GM23338 (cell line): ENCODE measurements around the gene PPFIBP2. TPM values are rescaled to one million over a fixed set of nuclear protein-coding genes. Genes with fewer than 3 reads are reported as not detected.

ENCODE experiments used
- ATAC-seq: fragments of 200-7000 bp; cut with Tn5 transposase; 3 replicates; pipeline ENCODE4 v1.9.1; 2020
- DNase-seq: peaks from one replicate; pipeline ENCODE4 v3.0.0-alpha.2; 2015; ENCODE audit warnings: low spot score
- H2AFZ ChIP-seq: fragments of 200-600 bp; sonication (generic); 2 replicates; pipeline ENCODE4 v1.8.0; 2016; ENCODE audit warnings: antibody characterized with exemption, mild to moderate bottlenecking, moderate library complexity
- H3F3A ChIP-seq: fragments of 200-600 bp; sonication (generic); replicated peaks from 2 replicates; pipeline ENCODE4 v1.8.0; 2017; ENCODE audit warnings: antibody characterized with exemption, mixed run types, low read depth
- H3K27ac ChIP-seq: fragments of 200-600 bp; sonication (generic); 2 replicates; pipeline ENCODE4 v1.6.1; 2016; ENCODE audit warnings: low read depth
- H3K27me3 ChIP-seq: fragments of 200-600 bp; sonication (generic); 2 replicates; pipeline ENCODE4 v1.8.0; 2016; ENCODE audit warnings: mild to moderate bottlenecking, mixed run types, moderate library complexity; ENCODE audit not compliant: insufficient read depth
- H3K36me3 ChIP-seq: fragments of 200-600 bp; sonication (generic); 2 replicates; pipeline ENCODE4 v1.8.0; 2016; ENCODE audit warnings: mild to moderate bottlenecking; ENCODE audit not compliant: insufficient read depth
- H3K4me1 ChIP-seq: fragments of 200-600 bp; sonication (generic); 2 replicates; pipeline ENCODE4 v1.8.0; 2016; ENCODE audit warnings: mild to moderate bottlenecking, moderate library complexity; ENCODE audit not compliant: insufficient read depth
- H3K4me2 ChIP-seq: fragments of 200-600 bp; sonication (generic); 2 replicates; pipeline ENCODE4 v1.7.1; 2017; ENCODE audit warnings: mixed run types
- H3K4me3 ChIP-seq: fragments of 200-600 bp; sonication (generic); 2 replicates; pipeline ENCODE4 v1.6.1; 2016; ENCODE audit warnings: mixed run types
- H3K79me2 ChIP-seq: fragments of 200-600 bp; sonication (generic); replicated peaks from 2 replicates; pipeline ENCODE4 v1.8.0; 2017; ENCODE audit warnings: mild to moderate bottlenecking; ENCODE audit not compliant: insufficient read depth
- H3K9me2 ChIP-seq: fragments of 200-600 bp; sonication (generic); 2 replicates; pipeline ENCODE4 v1.8.0; 2017; ENCODE audit not compliant: insufficient read depth
- H4K20me1 ChIP-seq: fragments of 200-600 bp; sonication (generic); replicated peaks from 2 replicates; pipeline ENCODE4 v1.8.0; 2017; ENCODE audit warnings: mild to moderate bottlenecking; ENCODE audit not compliant: insufficient read depth
- H3K27ac Mint-ChIP-seq: 2 replicates; pipeline ENCODE4 v1.8.0; 2020; ENCODE audit warnings: inconsistent platforms, mild to moderate bottlenecking, moderate library complexity, mixed read lengths
- H3K27me3 Mint-ChIP-seq: 3 replicates; pipeline ENCODE4 v1.8.0; 2022; ENCODE audit warnings: low read depth, mild to moderate bottlenecking, moderate library complexity, mixed read lengths, inconsistent platforms; ENCODE audit not compliant: insufficient read depth, poor library complexity
- H3K36me3 Mint-ChIP-seq: 3 replicates; pipeline ENCODE4 v1.8.0; 2021; ENCODE audit warnings: low read depth, mild to moderate bottlenecking, inconsistent platforms, moderate library complexity, mixed read lengths
- H3K4me1 Mint-ChIP-seq: 3 replicates; pipeline ENCODE4 v1.8.0; 2020; ENCODE audit warnings: mild to moderate bottlenecking, inconsistent platforms, mixed read lengths
- H3K4me3 Mint-ChIP-seq: 3 replicates; pipeline ENCODE4 v1.8.0; 2021; ENCODE audit warnings: moderate library complexity, mild to moderate bottlenecking, inconsistent platforms, mixed read lengths
- H3K9me3 Mint-ChIP-seq: 3 replicates; pipeline ENCODE4 v1.8.0; 2020; ENCODE audit warnings: moderate library complexity, mild to moderate bottlenecking, inconsistent platforms, mixed read lengths
- CREB1 ChIP-seq: fragments of 250-450 bp; sonication (Bioruptor Pico); IDR thresholded peaks from 2 replicates; pipeline ENCODE4 v1.5.0; 2020; ENCODE audit warnings: low read depth, mild to moderate bottlenecking, moderate library complexity
- ETS1 ChIP-seq: IDR thresholded peaks from 2 replicates; pipeline ENCODE4 v1.6.1; 2016; ENCODE audit warnings: antibody characterized with exemption
- EZH2phosphoT487 ChIP-seq: fragments of 200-600 bp; sonication (generic); IDR thresholded peaks from one replicate; pipeline ENCODE4 v1.8.1; 2018; ENCODE audit warnings: antibody characterized with exemption; ENCODE audit not compliant: unreplicated experiment
- JUNB ChIP-seq: IDR thresholded peaks from one replicate; pipeline ENCODE4 v1.6.1; 2016; ENCODE audit warnings: antibody characterized with exemption; ENCODE audit not compliant: unreplicated experiment
- NANOG ChIP-seq: IDR thresholded peaks from 2 replicates; pipeline ENCODE4 v1.6.1; 2016; ENCODE audit warnings: antibody characterized with exemption, borderline replicate concordance
- STAT1 ChIP-seq: IDR thresholded peaks from one replicate; pipeline ENCODE4 v1.6.1; 2016; ENCODE audit warnings: antibody characterized with exemption; ENCODE audit not compliant: unreplicated experiment
- ZNF114 ChIP-seq: fragments of 250-450 bp; sonication (Bioruptor Pico); IDR thresholded peaks from 2 replicates; pipeline ENCODE4 v1.5.0; 2020; ENCODE audit warnings: mild to moderate bottlenecking, moderate library complexity
- polyA plus RNA-seq: library from polyadenylated mRNA; unstranded; fragments of >200 nt; fragmentation: Nextera tagmentation; extraction: Ambion mirVana; gene quantifications from 2 replicates; pipeline ENCODE4 v1.2.1, GENCODE V29; 2016
- total RNA-seq: library from RNA; depleted of rRNA; stranded (reverse); fragments of >200 nt; shearing (Covaris generic); gene quantifications from 2 replicates; pipeline ENCODE4 v1.2.3, GENCODE V29; 2014
- TF ChIP-seq, protein P1 (sequence below): fragments of 250-450 bp; sonication (Bioruptor Pico); IDR thresholded peaks from 2 replicates; pipeline ENCODE4 v1.5.0; 2020; ENCODE audit warnings: mild to moderate bottlenecking, moderate library complexity

PPFIBP2 gene
- total and polyA plus RNA-seq, 2 experiments from 2014 or later, result 7.1 to 14.8 TPM

- TF ChIP-seq, protein P1, sequence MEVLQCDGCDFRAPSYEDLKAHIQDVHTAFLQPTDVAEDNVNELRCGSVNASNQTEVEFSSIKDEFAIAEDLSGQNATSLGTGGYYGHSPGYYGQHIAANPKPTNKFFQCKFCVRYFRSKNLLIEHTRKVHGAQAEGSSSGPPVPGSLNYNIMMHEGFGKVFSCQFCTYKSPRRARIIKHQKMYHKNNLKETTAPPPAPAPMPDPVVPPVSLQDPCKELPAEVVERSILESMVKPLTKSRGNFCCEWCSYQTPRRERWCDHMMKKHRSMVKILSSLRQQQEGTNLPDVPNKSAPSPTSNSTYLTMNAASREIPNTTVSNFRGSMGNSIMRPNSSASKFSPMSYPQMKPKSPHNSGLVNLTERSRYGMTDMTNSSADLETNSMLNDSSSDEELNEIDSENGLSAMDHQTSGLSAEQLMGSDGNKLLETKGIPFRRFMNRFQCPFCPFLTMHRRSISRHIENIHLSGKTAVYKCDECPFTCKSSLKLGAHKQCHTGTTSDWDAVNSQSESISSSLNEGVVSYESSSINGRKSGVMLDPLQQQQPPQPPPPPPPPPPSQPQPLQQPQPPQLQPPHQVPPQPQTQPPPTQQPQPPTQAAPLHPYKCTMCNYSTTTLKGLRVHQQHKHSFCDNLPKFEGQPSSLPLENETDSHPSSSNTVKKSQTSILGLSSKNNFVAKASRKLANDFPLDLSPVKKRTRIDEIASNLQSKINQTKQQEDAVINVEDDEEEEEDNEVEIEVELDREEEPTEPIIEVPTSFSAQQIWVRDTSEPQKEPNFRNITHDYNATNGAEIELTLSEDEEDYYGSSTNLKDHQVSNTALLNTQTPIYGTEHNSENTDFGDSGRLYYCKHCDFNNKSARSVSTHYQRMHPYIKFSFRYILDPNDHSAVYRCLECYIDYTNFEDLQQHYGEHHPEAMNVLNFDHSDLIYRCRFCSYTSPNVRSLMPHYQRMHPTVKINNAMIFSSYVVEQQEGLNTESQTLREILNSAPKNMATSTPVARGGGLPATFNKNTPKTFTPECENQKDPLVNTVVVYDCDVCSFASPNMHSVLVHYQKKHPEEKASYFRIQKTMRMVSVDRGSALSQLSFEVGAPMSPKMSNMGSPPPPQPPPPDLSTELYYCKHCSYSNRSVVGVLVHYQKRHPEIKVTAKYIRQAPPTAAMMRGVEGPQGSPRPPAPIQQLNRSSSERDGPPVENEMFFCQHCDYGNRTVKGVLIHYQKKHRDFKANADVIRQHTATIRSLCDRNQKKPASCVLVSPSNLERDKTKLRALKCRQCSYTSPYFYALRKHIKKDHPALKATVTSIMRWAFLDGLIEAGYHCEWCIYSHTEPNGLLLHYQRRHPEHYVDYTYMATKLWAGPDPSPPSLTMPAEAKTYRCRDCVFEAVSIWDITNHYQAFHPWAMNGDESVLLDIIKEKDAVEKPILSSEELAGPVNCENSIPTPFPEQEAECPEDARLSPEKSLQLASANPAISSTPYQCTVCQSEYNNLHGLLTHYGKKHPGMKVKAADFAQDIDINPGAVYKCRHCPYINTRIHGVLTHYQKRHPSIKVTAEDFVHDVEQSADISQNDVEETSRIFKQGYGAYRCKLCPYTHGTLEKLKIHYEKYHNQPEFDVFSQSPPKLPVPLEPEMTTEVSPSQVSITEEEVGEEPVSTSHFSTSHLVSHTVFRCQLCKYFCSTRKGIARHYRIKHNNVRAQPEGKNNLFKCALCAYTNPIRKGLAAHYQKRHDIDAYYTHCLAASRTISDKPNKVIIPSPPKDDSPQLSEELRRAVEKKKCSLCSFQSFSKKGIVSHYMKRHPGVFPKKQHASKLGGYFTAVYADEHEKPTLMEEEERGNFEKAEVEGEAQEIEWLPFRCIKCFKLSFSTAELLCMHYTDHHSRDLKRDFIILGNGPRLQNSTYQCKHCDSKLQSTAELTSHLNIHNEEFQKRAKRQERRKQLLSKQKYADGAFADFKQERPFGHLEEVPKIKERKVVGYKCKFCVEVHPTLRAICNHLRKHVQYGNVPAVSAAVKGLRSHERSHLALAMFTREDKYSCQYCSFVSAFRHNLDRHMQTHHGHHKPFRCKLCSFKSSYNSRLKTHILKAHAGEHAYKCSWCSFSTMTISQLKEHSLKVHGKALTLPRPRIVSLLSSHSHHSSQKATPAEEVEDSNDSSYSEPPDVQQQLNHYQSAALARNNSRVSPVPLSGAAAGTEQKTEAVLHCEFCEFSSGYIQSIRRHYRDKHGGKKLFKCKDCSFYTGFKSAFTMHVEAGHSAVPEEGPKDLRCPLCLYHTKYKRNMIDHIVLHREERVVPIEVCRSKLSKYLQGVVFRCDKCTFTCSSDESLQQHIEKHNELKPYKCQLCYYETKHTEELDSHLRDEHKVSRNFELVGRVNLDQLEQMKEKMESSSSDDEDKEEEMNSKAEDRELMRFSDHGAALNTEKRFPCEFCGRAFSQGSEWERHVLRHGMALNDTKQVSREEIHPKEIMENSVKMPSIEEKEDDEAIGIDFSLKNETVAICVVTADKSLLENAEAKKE (CRISPR knock-in tag), result no peak
Measured at GRCh38 chr11:7515447-7515886, 1.7 kb downstream of the PPFIBP2 start (continued).

DNA sequence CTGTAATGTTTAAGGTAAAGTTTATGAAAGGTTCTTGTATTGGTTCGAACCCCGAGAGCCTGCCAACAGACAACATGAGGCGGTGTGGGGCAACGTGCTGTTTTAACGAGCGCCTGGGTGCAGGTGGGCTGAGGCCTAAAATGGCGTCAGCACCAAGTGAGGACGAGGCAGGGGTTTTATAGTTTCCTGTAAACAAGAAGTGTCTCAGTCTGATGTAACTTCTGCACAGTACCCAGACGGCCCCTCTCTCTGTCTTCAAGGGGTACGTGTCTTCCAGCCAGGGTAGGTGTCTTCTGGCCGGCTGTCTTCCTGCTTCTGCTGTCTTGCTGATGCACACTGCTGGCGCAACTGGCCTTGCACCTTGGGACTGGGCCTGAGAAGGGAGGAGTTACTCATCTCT is 2.7 kb downstream of the PPFIBP2 start:
- H3K27me3 ChIP-seq, result peaks cover 23% of the 10 kb centered on the region
- DNase-seq (no peak), ATAC-seq (no peak)
- peaks cover 13% of the 10 kb centered on the region for H3K27me3 Mint-ChIP-seq
- no peaks in the 10 kb centered on the region; the same call in 1 of the 2 replicates for H4K20me1 ChIP-seq
- peaks cover 11% of the 10 kb centered on the region; the same call in 1 of the 2 replicates for H3F3A ChIP-seq
- H2AFZ ChIP-seq, result no peak overlapping the region
- H3K4me3 Mint-ChIP-seq, result no peak overlapping the region
- no peaks in the 10 kb centered on the region for H3K79me2 ChIP-seq
- H3K4me3 ChIP-seq, result no peak overlapping the region
- peaks cover 28% of the 10 kb centered on the region; the same call in 1 of the 2 replicates for H3K4me1 ChIP-seq
- no peaks in the 10 kb centered on the region for H3K36me3 Mint-ChIP-seq
- no peaks in the 10 kb centered on the region for H3K36me3 ChIP-seq
- H3K4me1 Mint-ChIP-seq, result peaks cover 28% of the 10 kb centered on the region
- no peaks in the 10 kb centered on the region for H3K9me2 ChIP-seq
- no peak overlapping the region for H3K4me2 ChIP-seq
- H3K27ac Mint-ChIP-seq, result no peak overlapping the region
- H3K9me3 Mint-ChIP-seq, result no peaks in the 10 kb centered on the region; the same call in 1 of the 3 replicates
- no peak overlapping the region for H3K27ac ChIP-seq
- TF ChIP-seq ETS1 (no peak), EZH2phosphoT487 (no peak), JUNB (no peak), CREB1 (CRISPR knock-in tag) (no peak), NANOG (no peak), ZNF114 (CRISPR knock-in tag) (no peak), STAT1 (no peak)
- TF ChIP-seq, protein P1 (CRISPR knock-in tag), result no peak
